ENCODE data around the gene ABCA10.

The ABCA10 gene

GRCh38 chr17:69123626-69124025 lies 105.0 kb downstream of the ABCA10 start:
- no peak overlapping the region for H3K4me3 ChIP-seq (ENCODE audit: low read length)
- TF ChIP-seq ZNF274 (IDR thresholded peaks at IDR 0.05; ENCODE audit: low read depth, low read length) = no peak

DNA sequence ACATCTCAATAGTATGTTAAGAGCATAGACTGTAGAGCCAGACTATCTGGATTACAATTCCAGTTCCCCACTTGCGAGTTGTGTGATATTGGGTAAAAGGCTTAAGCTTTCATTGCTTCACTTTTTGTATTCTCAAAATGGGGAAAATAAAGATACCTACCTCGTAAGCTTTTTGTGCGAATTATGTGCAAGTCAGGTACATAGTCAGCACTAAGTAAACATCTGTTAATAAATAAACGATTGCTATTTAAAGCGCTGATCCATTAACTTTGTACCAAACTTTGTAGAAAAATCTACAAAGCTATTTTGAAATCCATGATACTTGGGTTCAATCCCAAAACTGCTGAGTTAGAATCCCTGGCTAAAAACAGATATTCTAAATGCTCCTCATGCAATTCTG lies 106.6 kb downstream of the ABCA10 start:
- no peak for TF ChIP-seq ZNF274 (IDR thresholded peaks at IDR 0.05; ENCODE audit: low read depth, low read length)
- no peak overlapping the region for H3K4me3 ChIP-seq (ENCODE audit: low read length)

GRCh38 chr17:69117855-69118784 lies 110.5 kb downstream of the ABCA10 start:
- H3K4me3 ChIP-seq (ENCODE audit: low read length) = peak overlapping the region; percentile 48; the same call in 1 of the 2 replicates
- TF ChIP-seq ZNF274 (IDR thresholded peaks at IDR 0.05; ENCODE audit: low read depth, low read length) = no peak

GRCh38 chr17:69111794-69112193 lies 116.8 kb downstream of the ABCA10 start:
- H3K4me3 ChIP-seq (ENCODE audit: low read length) = no peak overlapping the region
- no peak for TF ChIP-seq ZNF274 (IDR thresholded peaks at IDR 0.05; ENCODE audit: low read depth, low read length)

GRCh38 chr17:69105907-69106730 lies 122.5 kb downstream of the ABCA10 start:
- no peak overlapping the region for H3K4me3 ChIP-seq (ENCODE audit: low read length)
- no peak for TF ChIP-seq ZNF274 (IDR thresholded peaks at IDR 0.05; ENCODE audit: low read depth, low read length)

GRCh38 chr17:69103557-69104233 lies 124.9 kb downstream of the ABCA10 start:
- no peak for TF ChIP-seq ZNF274 (IDR thresholded peaks at IDR 0.05; ENCODE audit: low read depth, low read length)

DNA sequence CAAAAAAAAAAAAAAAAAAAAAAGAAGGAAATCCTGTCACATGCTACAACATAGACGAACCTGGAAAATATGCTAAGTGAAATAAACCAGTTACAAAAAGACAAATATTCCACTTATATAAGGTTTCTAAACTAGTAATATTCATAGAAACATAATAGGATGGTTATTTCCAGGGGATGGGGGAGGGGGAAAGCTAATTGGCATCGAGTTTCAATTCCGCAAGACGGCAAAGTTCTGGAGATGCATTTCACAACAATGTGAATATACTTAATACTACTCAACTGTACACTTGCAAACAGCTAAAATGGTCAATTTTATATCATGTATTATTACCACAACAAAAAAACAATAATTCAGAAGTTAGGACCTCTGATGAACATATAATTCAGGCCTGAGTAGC lies 130.0 kb downstream of the ABCA10 start:
- no peak for TF ChIP-seq ZNF274 (IDR thresholded peaks at IDR 0.05; ENCODE audit: low read depth, low read length)
- H3K4me3 ChIP-seq (ENCODE audit: low read length) = no peak overlapping the region

More at GRCh38 chr17:69103557-69104233, 124.9 kb downstream of the ABCA10 start:
- no peak overlapping the region for H3K4me3 ChIP-seq (ENCODE audit: low read length)
